Activated CD4-positive, CD25-positive, alpha-beta regulatory T cell treated with anti-CD3 and anti-CD28 coated beads, Interleukin-2, amount 50 U/mL, for 72 hours (primary cell): Measurements from ENCODE around the gene PEAR1.

Experiments
- DNase-seq: peaks from one replicate; pipeline ENCODE4 v3.0.0; 2021

The PEAR1 gene

GRCh38 chr1:156942176-156942575 lies 48.7 kb downstream of the PEAR1 start:
- no peak for DNase-seq

GRCh38 chr1:156942576-156942975 lies 49.1 kb downstream of the PEAR1 start:
- DNase-seq, result no peak

- DNase-seq, result no peak
Measured at GRCh38 chr1:156943756-156944155, 50.2 kb downstream of the PEAR1 start.

- no peak for DNase-seq
Measured at GRCh38 chr1:156944268-156944667, 50.8 kb downstream of the PEAR1 start.

GRCh38 chr1:156944848-156945247 lies 51.3 kb downstream of the PEAR1 start:
- DNase-seq, result no peak

GRCh38 chr1:156945881-156946661 lies 52.6 kb downstream of the PEAR1 start:
- no peak for DNase-seq

GRCh38 chr1:156947127-156947526 lies 53.6 kb downstream of the PEAR1 start:
- DNase-seq, result no peak

GRCh38 chr1:156947818-156948525 lies 54.5 kb downstream of the PEAR1 start:
- DNase-seq, result peak; percentile 25

- DNase-seq, result peak; percentile 23
Measured at GRCh38 chr1:156948708-156949107, 55.2 kb downstream of the PEAR1 start.

- DNase-seq, result no peak
Measured at GRCh38 chr1:156949127-156949526, 55.6 kb downstream of the PEAR1 start.

GRCh38 chr1:156951371-156951770 lies 57.9 kb downstream of the PEAR1 start:
- DNase-seq, result no peak

- no peak for DNase-seq
Measured at GRCh38 chr1:156953571-156953970, 60.1 kb downstream of the PEAR1 start.

GRCh38 chr1:156956333-156956732 lies 62.8 kb downstream of the PEAR1 start:
- DNase-seq, result no peak

GRCh38 chr1:156957634-156958033 lies 64.1 kb downstream of the PEAR1 start:
- no peak for DNase-seq

- DNase-seq, result no peak
Measured at GRCh38 chr1:156958247-156958714, 64.8 kb downstream of the PEAR1 start.

- no peak for DNase-seq
Measured at GRCh38 chr1:156959414-156959813, 65.9 kb downstream of the PEAR1 start.

GRCh38 chr1:156959925-156960324 lies 66.4 kb downstream of the PEAR1 start:
- no peak for DNase-seq

- no peak for DNase-seq
Measured at GRCh38 chr1:156961709-156962108, 68.2 kb downstream of the PEAR1 start.

GRCh38 chr1:156963621-156964020 lies 70.1 kb downstream of the PEAR1 start:
- DNase-seq, result no peak

- DNase-seq, result no peak
Measured at GRCh38 chr1:156964441-156964840, 70.9 kb downstream of the PEAR1 start.
